ENCODE measurements around the gene GOLGA3. TPM values are rescaled to one million over a fixed set of nuclear protein-coding genes. Genes with fewer than 3 reads are reported as not detected.

Gene GOLGA3
- total RNA-seq, 1 donor from 2014 or later: 86.7 TPM

GRCh38 chr12:132723015-132723763, 105.5 kb downstream of the GOLGA3 start:
- no peak overlapping the region for H3K4me3 Mint-ChIP-seq (ENCODE audit: unreplicated experiment)
- H2AFZ ChIP-seq (ENCODE audit: low read depth, low read length): no peak overlapping the region
- H3K9me3 Mint-ChIP-seq (ENCODE audit: unreplicated experiment): no peaks in the 10 kb centered on the region
- H3K27me3 ChIP-seq (ENCODE audit: insufficient read depth, low read length): no peaks in the 10 kb centered on the region
- no peaks in the 10 kb centered on the region for H3K9me3 ChIP-seq (ENCODE audit: insufficient read depth, low read depth, low read length)
- H3K4me3 ChIP-seq (ENCODE audit: insufficient read depth, low read depth, low read length): no peak overlapping the region
- peak overlapping the region; percentile 48 for H3K27ac ChIP-seq (ENCODE audit: low read depth, low read length)
- H3K27me3 Mint-ChIP-seq (ENCODE audit: low read depth, unreplicated experiment): no peaks in the 10 kb centered on the region
- peaks cover 11% of the 10 kb centered on the region for H3K4me1 ChIP-seq (ENCODE audit: insufficient read depth, low read length)
- DNase-seq (ENCODE audit: low read depth) (peak; percentile 35), FAIRE-seq (no peak)
- H3K27ac Mint-ChIP-seq (ENCODE audit: unreplicated experiment): peak overlapping the region; percentile 69
- peaks cover 24% of the 10 kb centered on the region for H3K36me3 Mint-ChIP-seq (ENCODE audit: low read depth, unreplicated experiment)
- H3K4me1 Mint-ChIP-seq (ENCODE audit: low read depth, unreplicated experiment): peaks cover 3% of the 10 kb centered on the region
- peaks cover 91% of the 10 kb centered on the region for H4K20me1 ChIP-seq (ENCODE audit: insufficient read depth, low read length)
- H3K36me3 ChIP-seq (ENCODE audit: insufficient read depth, low read length): peaks cover 64% of the 10 kb centered on the region
- H3K9ac ChIP-seq (ENCODE audit: low read length): peak overlapping the region; percentile 65
- TF ChIP-seq EZH2 (IDR thresholded peaks at IDR 0.05; ENCODE audit: insufficient read depth, low read length): no peak
- TF ChIP-seq, protein P1, sequence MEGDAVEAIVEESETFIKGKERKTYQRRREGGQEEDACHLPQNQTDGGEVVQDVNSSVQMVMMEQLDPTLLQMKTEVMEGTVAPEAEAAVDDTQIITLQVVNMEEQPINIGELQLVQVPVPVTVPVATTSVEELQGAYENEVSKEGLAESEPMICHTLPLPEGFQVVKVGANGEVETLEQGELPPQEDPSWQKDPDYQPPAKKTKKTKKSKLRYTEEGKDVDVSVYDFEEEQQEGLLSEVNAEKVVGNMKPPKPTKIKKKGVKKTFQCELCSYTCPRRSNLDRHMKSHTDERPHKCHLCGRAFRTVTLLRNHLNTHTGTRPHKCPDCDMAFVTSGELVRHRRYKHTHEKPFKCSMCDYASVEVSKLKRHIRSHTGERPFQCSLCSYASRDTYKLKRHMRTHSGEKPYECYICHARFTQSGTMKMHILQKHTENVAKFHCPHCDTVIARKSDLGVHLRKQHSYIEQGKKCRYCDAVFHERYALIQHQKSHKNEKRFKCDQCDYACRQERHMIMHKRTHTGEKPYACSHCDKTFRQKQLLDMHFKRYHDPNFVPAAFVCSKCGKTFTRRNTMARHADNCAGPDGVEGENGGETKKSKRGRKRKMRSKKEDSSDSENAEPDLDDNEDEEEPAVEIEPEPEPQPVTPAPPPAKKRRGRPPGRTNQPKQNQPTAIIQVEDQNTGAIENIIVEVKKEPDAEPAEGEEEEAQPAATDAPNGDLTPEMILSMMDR (IDR thresholded peaks at IDR 0.05; ENCODE audit: insufficient read depth, low read depth, low read length): no peak
- peak overlapping the region; percentile 36 for H3K4me2 ChIP-seq (ENCODE audit: low read length)
- H3K79me2 ChIP-seq (ENCODE audit: insufficient read depth, low read length): peaks cover 61% of the 10 kb centered on the region

DNA sequence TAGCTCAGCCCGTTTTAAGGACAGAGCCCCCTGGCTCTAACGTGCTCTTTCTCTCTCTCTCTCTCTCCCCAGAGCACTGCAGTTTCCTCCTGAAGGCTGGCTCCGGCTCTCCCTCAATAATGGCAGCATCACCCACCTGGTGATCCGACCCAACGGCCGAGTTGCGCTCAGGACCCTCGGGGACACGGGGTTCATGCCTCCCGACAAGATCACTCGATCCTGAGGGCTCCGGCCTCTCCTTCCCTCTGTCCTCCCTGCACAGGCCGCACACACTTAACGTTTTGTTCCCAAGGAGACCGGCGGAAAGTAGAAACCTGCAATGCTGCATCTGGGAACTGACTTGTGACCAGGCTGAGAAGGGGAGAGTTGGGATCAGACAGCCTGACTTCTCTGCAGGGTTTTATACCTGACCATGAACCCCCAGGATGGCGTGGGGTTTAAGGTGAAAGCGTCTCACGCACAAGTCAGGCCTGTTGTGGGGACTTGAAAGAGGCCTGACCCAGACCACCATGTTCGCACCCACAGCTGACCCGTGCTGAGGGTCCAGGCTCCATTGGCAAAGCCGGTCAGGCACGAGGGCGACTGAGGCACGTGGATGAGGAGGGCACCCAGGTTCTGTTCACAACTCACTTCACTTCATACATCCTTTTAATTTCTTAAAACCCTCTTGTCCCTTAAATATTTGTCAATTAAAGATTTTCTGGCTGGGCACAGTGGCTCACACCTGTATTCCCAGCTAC, 107.9 kb downstream of the GOLGA3 start:
- no peaks in the 10 kb centered on the region for H3K9me3 Mint-ChIP-seq (ENCODE audit: unreplicated experiment)
- H3K36me3 ChIP-seq (ENCODE audit: insufficient read depth, low read length): peaks cover 46% of the 10 kb centered on the region
- TF ChIP-seq, protein P1 (IDR thresholded peaks at IDR 0.05; ENCODE audit: insufficient read depth, low read depth, low read length): no peak
- no peak for TF ChIP-seq EZH2 (IDR thresholded peaks at IDR 0.05; ENCODE audit: insufficient read depth, low read length)
- peak overlapping the region; percentile 69 for H3K27ac Mint-ChIP-seq (ENCODE audit: unreplicated experiment)
- H3K27ac ChIP-seq (ENCODE audit: low read depth, low read length): no peak overlapping the region
- H3K36me3 Mint-ChIP-seq (ENCODE audit: low read depth, unreplicated experiment): peaks cover 14% of the 10 kb centered on the region
- no peak overlapping the region for H3K4me2 ChIP-seq (ENCODE audit: low read length)
- no peaks in the 10 kb centered on the region for H3K9me3 ChIP-seq (ENCODE audit: insufficient read depth, low read depth, low read length)
- no peak overlapping the region for H2AFZ ChIP-seq (ENCODE audit: low read depth, low read length)
- no peak overlapping the region for H3K9ac ChIP-seq (ENCODE audit: low read length)
- no peak overlapping the region for H3K4me3 Mint-ChIP-seq (ENCODE audit: unreplicated experiment)
- no peaks in the 10 kb centered on the region for H3K27me3 ChIP-seq (ENCODE audit: insufficient read depth, low read length)
- DNase-seq (ENCODE audit: low read depth) (no peak), FAIRE-seq (no peak)
- peaks cover 83% of the 10 kb centered on the region for H4K20me1 ChIP-seq (ENCODE audit: insufficient read depth, low read length)
- peaks cover 47% of the 10 kb centered on the region for H3K79me2 ChIP-seq (ENCODE audit: insufficient read depth, low read length)
- no peaks in the 10 kb centered on the region for H3K27me3 Mint-ChIP-seq (ENCODE audit: low read depth, unreplicated experiment)
- peaks cover 11% of the 10 kb centered on the region for H3K4me1 ChIP-seq (ENCODE audit: insufficient read depth, low read length)
- no peak overlapping the region for H3K4me3 ChIP-seq (ENCODE audit: insufficient read depth, low read depth, low read length)
- H3K4me1 Mint-ChIP-seq (ENCODE audit: low read depth, unreplicated experiment): peaks cover 3% of the 10 kb centered on the region
